Stimulated activated CD4-positive, alpha-beta T cell treated with anti-CD3 and anti-CD28 coated beads, Interleukin-4, amount 100 ng/mL, for 1 hour (primary cell): ENCODE results near the gene CDC42EP4.

Experiments
- DNase-seq: peaks from one replicate; pipeline ENCODE4 v3.0.0-alpha.2; 2020

CDC42EP4 gene

GRCh38 chr17:73247726-73248125, 64.1 kb downstream of the CDC42EP4 start:
- DNase-seq, result no peak

GRCh38 chr17:73240561-73240960, 71.2 kb downstream of the CDC42EP4 start:
- no peak for DNase-seq

GRCh38 chr17:73237714-73238113, 74.1 kb downstream of the CDC42EP4 start:
- no peak for DNase-seq

GRCh38 chr17:73234736-73235135, 77.1 kb downstream of the CDC42EP4 start:
- DNase-seq, result no peak
